ENCODE data around the gene CLCA2.

GRCh38 chr1:86447198-86447790 lies 23.3 kb downstream of the CLCA2 start:
- no peak for TF ChIP-seq CTCF (optimal IDR thresholded peaks at IDR 0.05 in 1 of 3, IDR thresholded peaks at IDR 0.05 in 1 of 3, conservative IDR thresholded peaks at IDR 0.05 in 1 of 3; ENCODE audit: extremely low read depth in 1 of 3, insufficient read depth in 2 of 3, low read length in 3 of 3)
- TF ChIP-seq EZH2 (IDR thresholded peaks at IDR 0.05; ENCODE audit: low read length): no peak

Measured in keratinocyte (primary cell).